Activated CD8-positive, alpha-beta memory T cell treated with anti-CD3 and anti-CD28 coated beads, Interleukin-2, amount 10 ng/mL, durations not matched to agents 7 days and 5 days (primary cell): ENCODE data around the gene CEND1. TPM values are rescaled to one million over a fixed set of nuclear protein-coding genes. Genes with fewer than 3 reads are reported as not detected.

Experiments used
- ATAC-seq: fragments of 150-1000 bp; cut with Tn5 transposase; one replicate; pipeline ENCODE4 v1.10.0; 2021; ENCODE audit warnings: moderate library complexity
- CTCF ChIA-PET: fragments of 350-600 bp; sonication (Branson Sonifier 250); formaldehyde crosslinking; loops from one replicate; lab custom pipeline; 2021; ENCODE audit warnings: antibody characterized with exemption; lab: Charles Lee
- DNase-seq: peaks from one replicate; pipeline ENCODE4 v3.0.0-alpha.2; 2020
- H3K27ac Mint-ChIP-seq: one replicate; pipeline ENCODE4 v1.8.0; 2021; ENCODE audit warnings: mild to moderate bottlenecking, mixed read lengths
- H3K27me3 Mint-ChIP-seq: one replicate; pipeline ENCODE4 v1.8.0; 2021; ENCODE audit warnings: mixed read lengths
- H3K36me3 Mint-ChIP-seq: one replicate; pipeline ENCODE4 v1.8.0; 2021; ENCODE audit warnings: mild to moderate bottlenecking, mixed read lengths
- H3K4me1 Mint-ChIP-seq: one replicate; pipeline ENCODE4 v1.8.0; 2021; ENCODE audit warnings: mixed read lengths
- H3K4me3 Mint-ChIP-seq: one replicate; pipeline ENCODE4 v1.8.0; 2021; ENCODE audit warnings: mild to moderate bottlenecking, moderate library complexity, mixed read lengths
- H3K9me3 Mint-ChIP-seq: one replicate; pipeline ENCODE4 v1.8.0; 2022; ENCODE audit warnings: low read depth, mixed read lengths
- total RNA-seq, 2 experiments: library from RNA; stranded (reverse); gene quantifications; one replicate each; pipeline ENCODE4 v1.2.3, GENCODE V29; 2021

Gene CEND1
- total RNA-seq, 2 experiments from 2014 or later, result 1.3 to 3.7 TPM

DNA sequence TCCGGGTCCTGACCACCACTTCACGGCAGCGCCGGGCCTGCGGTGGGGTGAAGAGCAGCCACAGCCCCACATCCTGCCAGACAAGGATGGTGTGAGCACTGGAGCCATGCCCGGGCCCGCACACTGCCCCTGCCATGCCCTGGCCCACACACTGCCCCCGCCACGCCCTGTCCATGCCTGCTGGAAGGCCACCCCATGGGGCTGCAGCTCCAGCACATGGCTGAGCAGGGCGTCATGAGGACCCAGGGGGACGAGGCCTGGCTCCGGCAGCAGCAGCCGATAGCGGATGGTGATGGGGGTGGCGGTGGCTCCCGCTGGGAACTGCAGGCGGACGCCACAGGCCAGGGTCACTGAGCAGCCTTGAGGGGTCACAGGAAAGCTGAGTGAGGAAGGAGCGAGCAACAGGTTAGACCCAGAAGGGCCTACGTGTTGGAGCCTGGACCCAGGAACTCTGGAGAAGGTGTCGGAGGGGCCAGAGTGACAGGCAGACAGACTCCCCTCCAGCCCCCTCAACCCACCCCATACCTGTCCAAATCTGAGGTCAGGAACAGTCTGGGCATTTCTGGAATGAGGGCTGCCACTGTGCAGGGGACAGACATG lies 12.2 kb upstream of the CEND1 start:
- peaks cover 3% of the 10 kb centered on the region for H3K36me3 Mint-ChIP-seq
- H3K4me3 Mint-ChIP-seq, result no peak overlapping the region
- no peaks in the 10 kb centered on the region for H3K27me3 Mint-ChIP-seq
- no peaks in the 10 kb centered on the region for H3K9me3 Mint-ChIP-seq
- no peak overlapping the region for H3K27ac Mint-ChIP-seq
- CTCF ChIA-PET, result interaction anchor here (1.0 to 1.2 kb wide), 2 partner anchors 17 to 55 kb away, joined by 3 to 5 read pairs; partner anchors contain the start of genes PNPLA2 and TALDO1
- H3K4me1 Mint-ChIP-seq, result peaks cover 16% of the 10 kb centered on the region
- no peak for ATAC-seq
- no peak for DNase-seq

DNA sequence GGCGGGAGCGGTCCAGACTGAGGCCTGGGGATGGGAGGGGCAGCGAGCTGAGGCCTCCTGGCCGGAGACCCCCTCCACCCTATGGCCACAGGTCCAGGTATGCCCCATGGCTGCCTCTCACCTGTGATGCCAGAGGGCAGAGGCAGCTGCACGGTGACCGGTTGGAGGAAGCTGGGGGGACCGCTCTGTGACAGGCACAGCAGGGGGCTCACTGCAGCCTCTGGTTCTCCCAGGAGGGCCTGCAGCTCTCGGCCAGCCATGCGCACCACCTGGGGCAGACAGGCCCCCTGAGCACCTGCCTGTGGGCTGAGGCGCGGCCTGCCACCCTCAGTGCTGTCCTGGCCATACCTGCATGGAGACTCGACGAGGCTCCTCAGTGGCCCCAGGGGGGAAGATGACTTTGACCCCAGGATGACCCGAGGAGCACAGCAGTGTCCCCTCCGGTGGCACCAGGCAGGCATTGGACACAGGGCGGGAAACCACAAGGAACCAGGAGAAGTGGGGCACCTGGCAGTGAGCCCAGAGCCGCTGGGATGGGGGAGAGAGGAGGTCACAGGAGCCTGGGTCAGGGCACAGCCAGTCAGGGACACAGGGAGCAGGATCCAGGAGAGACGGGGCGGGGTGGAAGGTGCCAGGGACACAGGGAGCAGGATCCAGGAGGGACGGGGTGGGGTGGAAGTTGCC lies 11.3 kb upstream of the CEND1 start:
- DNase-seq, result no peak
- CTCF ChIA-PET, result interaction anchor here (1.0 kb wide), 1 partner anchor 54 kb away, joined by 3 read pairs; the partner anchor contains the start of gene TALDO1

DNA sequence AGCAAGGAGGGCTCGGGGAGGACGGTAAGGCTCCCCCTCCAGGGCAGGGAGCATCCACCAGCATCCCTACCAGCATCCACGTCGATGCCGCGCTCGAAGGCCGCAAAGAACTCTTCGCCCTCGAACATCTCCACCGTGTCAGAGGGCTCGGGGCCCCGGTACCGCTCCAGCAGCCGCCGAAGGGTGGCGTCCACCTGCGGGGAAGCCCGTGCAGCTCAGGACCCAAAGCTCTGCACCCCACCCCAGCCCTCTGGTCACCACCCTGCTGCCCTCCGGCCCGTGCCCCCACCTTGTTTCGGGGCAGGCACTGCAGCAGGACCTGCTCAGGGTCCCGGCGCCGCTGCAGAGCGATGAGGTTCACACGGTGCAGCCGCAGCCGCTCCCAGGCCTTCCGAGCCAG lies 10.6 kb upstream of the CEND1 start:
- CTCF ChIA-PET, result no interaction called here
- Mint-ChIP-seq H3K4me1 (peaks cover 19% of the 10 kb centered on the region), H3K4me3 (no peak overlapping the region), H3K27me3 (no peaks in the 10 kb centered on the region), H3K27ac (no peak overlapping the region), H3K36me3 (peaks cover 4% of the 10 kb centered on the region), H3K9me3 (no peaks in the 10 kb centered on the region)
- DNase-seq (no peak), ATAC-seq (no peak)

More for the DNA sequence above, 11.3 kb upstream of the CEND1 start:
- no peak for ATAC-seq
- Mint-ChIP-seq H3K27ac (no peak overlapping the region), H3K4me3 (no peak overlapping the region), H3K9me3 (no peaks in the 10 kb centered on the region), H3K4me1 (peaks cover 21% of the 10 kb centered on the region), H3K36me3 (peaks cover 3% of the 10 kb centered on the region), H3K27me3 (no peaks in the 10 kb centered on the region)

DNA sequence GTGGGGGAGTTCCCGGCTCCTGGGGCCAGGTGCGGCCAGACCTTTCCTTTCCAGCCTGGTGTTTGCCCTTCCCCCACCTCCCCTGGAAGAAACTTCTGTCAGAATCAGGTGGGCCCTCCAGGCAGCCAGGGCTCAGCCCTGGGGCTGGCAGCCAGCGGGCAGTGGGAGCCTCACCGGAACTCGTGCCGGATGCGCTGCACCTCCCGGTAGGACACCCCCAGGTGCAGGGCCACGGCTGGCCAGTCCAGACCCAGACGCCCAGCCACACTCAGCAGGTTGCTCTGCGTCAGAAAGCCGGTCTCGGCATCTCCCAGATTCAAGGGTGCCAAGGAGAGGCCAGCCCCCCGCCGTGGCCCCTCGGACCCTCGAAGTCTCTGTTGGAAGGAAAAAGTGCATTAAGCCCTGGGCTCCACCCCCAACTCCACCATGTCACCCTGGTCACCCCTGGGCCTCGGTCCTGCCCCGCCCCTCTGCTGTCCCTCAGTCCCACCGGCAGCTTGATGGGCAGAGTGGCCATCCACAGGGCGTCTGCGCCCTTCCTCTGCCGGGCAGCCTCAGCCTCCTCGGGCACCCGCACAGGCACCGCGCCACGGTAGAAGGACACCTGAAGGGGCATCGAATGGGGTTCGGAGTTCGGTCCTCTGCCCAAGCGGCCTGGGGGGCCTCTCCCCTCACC lies 9.9 kb upstream of the CEND1 start:
- peaks cover 4% of the 10 kb centered on the region for H3K36me3 Mint-ChIP-seq
- DNase-seq (no peak), ATAC-seq (no peak)
- no peaks in the 10 kb centered on the region for H3K9me3 Mint-ChIP-seq
- CTCF ChIA-PET, result interaction anchor here (1.0 to 1.4 kb wide), 2 partner anchors 10 to 51 kb away, joined by 3 to 4 read pairs; partner anchors contain the start of gene CEND1
- peaks cover 18% of the 10 kb centered on the region for H3K4me1 Mint-ChIP-seq
- H3K4me3 Mint-ChIP-seq, result no peak overlapping the region
- H3K27me3 Mint-ChIP-seq, result no peaks in the 10 kb centered on the region
- no peak overlapping the region for H3K27ac Mint-ChIP-seq

DNA sequence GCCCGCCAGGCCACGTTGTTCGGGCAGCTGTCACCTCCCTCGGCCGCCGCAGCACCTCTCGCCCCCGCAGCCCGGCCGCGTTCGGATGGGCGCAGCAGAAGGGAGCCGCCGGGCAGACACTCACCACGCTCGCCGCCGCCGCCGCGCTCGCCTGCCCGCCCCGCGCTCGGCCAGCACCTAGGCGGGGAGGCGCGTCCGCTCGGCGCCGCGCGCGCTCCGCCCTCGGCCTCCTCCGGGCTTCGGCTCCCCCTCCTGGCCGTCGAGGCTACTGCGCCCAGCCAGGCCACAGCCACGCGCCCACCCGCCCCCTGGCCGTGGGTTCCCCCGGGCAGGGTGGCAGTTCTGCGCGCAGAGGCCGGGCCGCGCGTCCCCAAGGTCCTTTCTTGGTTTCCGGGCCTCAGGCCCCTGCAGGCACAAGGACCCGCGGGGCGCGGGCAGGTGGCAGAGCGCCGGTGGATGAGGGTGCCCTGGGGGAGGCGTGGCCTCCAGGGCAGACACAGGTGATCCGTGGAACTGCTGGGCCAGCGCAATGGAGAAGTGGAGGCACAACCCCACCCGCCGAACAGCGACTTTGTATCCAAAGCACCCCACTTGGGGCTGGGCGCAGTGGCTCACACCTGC lies 8.3 kb upstream of the CEND1 start, which contains the start of gene SLC25A22:
TSS of gene SLC25A22 (minus strand) at position 189 of the 621 bp plus-strand sequence. CDS start 3,275 bp downstream, outside the sequence.
- Mint-ChIP-seq H3K36me3 (peaks cover 4% of the 10 kb centered on the region), H3K4me1 (peaks cover 16% of the 10 kb centered on the region), H3K4me3 (peak within 1 kb of the TSS; percentile 85), H3K9me3 (no peaks in the 10 kb centered on the region), H3K27me3 (no peaks in the 10 kb centered on the region), H3K27ac (peak within 1 kb of the TSS; percentile 84)
- CTCF ChIA-PET, result interaction anchor here (1.0 to 1.5 kb wide), 5 partner anchors 11 to 72 kb away, joined by 3 to 4 read pairs (median 3); partner anchors contain the start of gene RPLP2
- DNase-seq, result peak; percentile 88
- peak; percentile 60 for ATAC-seq

DNA sequence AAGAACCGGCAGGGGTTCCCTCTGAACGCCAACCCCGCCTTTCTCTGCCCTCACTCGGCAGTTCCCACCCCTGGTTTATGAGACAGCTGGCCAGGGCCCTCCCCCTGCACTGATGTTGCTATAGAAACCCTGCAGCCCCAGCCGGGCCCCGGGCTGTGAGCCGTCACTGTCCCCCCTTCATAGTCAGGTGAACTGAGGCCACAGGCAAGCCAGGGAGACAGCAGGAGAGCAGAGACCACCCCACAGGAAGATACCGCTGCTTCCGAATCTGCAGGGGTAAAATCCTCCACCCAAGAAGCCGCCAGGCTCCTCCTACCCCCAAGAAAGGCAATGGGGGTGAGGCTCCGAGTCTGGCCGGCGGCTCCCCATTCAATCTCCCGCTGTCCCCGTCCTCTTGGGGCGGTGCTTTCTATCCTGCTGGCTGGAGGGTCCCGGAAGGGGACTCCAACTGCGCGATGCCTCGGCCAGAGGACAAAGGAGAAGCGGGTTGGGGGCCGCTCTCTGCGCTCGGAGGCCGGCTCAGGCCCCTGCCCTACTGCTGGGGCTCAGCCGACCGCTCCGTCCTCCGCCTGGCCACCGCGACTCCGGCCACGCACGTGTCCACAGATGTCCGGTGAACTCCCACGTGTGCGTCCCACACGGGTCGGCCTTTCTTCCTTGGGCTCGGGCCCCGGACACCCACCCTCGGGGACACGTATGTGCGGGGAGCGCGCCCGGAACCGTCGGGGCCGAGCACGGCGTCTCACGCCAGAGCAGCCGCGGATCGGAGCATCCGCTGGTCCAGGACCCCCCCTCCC lies 7.6 kb upstream of the CEND1 start:
- CTCF ChIA-PET, result interaction anchor here (1.1 to 3.1 kb wide), 5 partner anchors 11 to 71 kb away, joined by 3 to 17 read pairs (median 3); partner anchors contain the start of gene RPLP2
- Mint-ChIP-seq H3K36me3 (peaks cover 4% of the 10 kb centered on the region), H3K9me3 (no peaks in the 10 kb centered on the region)

DNA sequence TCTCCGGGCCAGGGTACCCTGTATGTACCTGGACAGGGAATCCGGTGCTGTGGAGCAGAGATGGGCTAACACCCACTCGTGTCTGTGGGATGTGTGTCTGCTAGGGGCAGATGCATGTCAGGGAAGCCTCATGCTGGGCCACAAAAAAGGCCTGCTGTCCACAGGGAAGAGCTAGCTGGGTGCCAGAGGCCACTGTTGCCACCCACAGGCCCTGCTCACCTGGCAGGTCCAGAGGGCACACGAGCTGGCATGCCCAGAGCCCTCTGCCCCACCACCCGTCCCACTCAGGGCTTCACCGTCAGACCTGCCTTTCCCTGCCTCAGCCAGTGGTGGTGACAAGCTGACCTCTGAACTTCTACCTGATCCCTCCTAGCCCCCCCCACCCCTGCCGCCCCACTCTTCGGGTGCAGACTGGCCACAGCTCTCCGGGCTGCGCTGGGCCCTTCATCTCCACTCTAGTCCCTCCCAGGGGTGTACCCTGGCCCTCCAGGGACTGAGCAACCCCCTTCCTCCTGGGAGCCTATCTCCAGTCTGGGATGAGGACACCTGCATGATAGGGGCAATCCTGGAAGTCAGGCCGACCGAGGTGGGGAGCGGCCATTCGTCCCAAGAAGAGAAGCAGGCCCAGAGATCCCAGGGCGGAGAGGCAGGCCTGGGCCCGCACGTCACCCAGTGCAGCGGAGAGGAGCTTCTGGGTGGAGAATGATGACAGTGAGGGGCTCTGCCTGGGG lies 6.8 kb upstream of the CEND1 start:
- H3K4me1 Mint-ChIP-seq, result peaks cover 13% of the 10 kb centered on the region
- H3K4me3 Mint-ChIP-seq, result peak overlapping the region; percentile 85
- DNase-seq (no peak), ATAC-seq (no peak)
- H3K36me3 Mint-ChIP-seq, result peaks cover 4% of the 10 kb centered on the region
- peak overlapping the region; percentile 84 for H3K27ac Mint-ChIP-seq
- H3K27me3 Mint-ChIP-seq, result no peaks in the 10 kb centered on the region
- CTCF ChIA-PET, result interaction anchor here (1.1 to 3.1 kb wide), 5 partner anchors 11 to 70 kb away, joined by 3 to 17 read pairs (median 3); partner anchors contain the start of gene RPLP2
- H3K9me3 Mint-ChIP-seq, result no peaks in the 10 kb centered on the region

More for the DNA sequence above, 7.6 kb upstream of the CEND1 start:
- DNase-seq (peak; percentile 90), ATAC-seq (peak; percentile 56)
- peaks cover 13% of the 10 kb centered on the region for H3K4me1 Mint-ChIP-seq
- H3K4me3 Mint-ChIP-seq, result peak overlapping the region; percentile 85
- peak overlapping the region; percentile 84 for H3K27ac Mint-ChIP-seq
- no peaks in the 10 kb centered on the region for H3K27me3 Mint-ChIP-seq

DNA sequence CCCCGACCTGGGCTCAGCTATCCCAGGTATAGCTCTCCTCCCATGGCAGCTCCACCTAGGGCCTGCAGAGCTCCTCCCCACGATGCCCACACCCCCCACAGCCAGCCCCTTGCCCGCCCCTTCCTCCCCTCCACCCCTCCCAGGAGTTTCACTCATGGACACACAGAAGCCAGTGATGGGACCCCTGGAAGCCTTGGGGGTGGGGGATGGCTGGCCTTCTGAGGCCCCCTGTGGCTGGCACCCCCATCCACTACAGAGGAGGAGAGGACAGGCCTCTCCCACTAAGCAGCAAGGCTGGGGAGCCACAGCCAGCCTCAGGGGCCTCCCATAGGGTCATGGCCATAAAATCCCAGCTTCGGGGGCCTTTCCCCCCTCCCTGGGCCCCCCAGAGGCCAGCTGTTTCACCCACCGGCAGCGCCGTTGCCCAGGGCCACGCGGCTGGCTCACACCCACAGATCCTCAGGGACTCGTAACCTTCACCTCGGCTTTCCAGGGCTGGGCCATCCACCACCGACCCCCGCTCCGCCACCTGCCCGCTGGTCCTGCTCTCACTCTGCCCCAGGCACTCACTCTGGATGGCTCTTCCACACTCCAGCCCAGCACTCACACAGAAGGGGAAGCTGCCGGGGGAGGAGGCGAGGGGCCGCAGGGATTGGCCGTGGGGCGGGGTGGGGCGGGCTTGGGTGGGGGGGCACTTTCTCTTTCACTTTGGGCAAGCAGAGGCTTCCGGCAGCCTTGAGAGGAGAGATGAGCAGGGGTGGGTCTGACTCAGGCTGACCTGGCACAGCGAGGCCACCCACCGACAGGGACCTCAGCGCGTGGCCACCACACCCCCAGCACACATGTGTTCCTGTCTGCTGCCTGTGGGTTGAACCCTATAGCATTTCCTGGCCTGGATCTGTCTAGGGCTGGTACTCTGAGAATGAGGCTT lies 6.0 kb upstream of the CEND1 start:
- peaks cover 13% of the 10 kb centered on the region for H3K4me1 Mint-ChIP-seq
- H3K36me3 Mint-ChIP-seq, result peaks cover 2% of the 10 kb centered on the region
- H3K9me3 Mint-ChIP-seq, result no peaks in the 10 kb centered on the region
- CTCF ChIA-PET, result interaction anchor here (0.6 to 3.1 kb wide), 4 partner anchors 12 to 48 kb away, joined by 3 to 17 read pairs (median 3); partner anchors contain the start of gene RPLP2
- H3K4me3 Mint-ChIP-seq, result peak overlapping the region; percentile 85
- H3K27me3 Mint-ChIP-seq, result no peaks in the 10 kb centered on the region
- DNase-seq, result peak; percentile 92
- H3K27ac Mint-ChIP-seq, result peak overlapping the region; percentile 84
- peak; percentile 55 for ATAC-seq

DNA sequence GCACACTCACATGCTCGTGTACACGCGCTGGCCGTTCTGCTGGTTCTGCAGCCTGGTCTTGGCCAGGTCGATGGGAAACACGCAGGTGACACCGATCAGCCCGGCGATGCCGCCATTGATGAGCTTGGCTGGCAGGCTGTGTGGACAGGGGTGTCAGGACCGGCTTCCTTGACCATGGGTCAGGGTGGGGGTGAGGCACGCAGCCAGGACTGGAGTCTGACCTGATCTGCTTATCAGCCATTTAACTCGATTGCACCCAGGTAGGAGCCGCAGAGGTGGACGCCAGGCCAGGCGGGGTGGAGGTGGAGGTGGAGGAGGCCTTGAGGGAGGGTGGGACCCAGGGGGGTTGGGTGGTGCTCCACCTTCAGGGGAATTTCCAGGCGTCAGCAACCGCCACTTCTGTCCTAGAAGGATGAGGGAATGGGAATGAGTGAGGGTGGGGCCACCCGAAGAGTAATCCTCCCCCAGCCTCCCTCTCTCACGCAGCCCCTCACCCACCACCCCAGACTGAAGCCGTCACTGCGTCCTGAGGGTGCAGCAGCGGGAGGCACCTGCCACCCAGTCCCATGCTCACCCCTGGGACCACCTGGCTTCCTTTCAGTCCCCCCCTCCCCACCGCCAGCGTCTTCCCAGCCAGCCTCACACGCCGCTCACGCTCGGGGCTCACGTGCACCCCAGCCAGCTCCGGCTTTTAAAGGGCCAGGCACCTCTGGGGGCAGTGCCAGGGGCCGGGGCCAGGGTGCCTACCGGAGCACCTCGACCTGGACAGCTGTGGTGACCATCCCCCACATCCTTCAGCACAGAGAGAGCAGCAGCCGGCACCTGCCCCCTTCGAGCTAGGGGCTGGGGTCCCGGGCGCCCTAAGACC lies 5.1 kb upstream of the CEND1 start:
- Mint-ChIP-seq H3K4me3 (peak overlapping the region; percentile 85), H3K4me1 (peaks cover 13% of the 10 kb centered on the region), H3K27me3 (no peaks in the 10 kb centered on the region), H3K36me3 (peaks cover 2% of the 10 kb centered on the region), H3K27ac (no peak overlapping the region), H3K9me3 (no peaks in the 10 kb centered on the region)
- CTCF ChIA-PET, result interaction anchor here (0.6 to 3.1 kb wide), 3 partner anchors 13 to 35 kb away, joined by 3 to 17 read pairs (median 3); partner anchors contain the start of gene RPLP2
- no peak for DNase-seq
- ATAC-seq, result no peak

DNA sequence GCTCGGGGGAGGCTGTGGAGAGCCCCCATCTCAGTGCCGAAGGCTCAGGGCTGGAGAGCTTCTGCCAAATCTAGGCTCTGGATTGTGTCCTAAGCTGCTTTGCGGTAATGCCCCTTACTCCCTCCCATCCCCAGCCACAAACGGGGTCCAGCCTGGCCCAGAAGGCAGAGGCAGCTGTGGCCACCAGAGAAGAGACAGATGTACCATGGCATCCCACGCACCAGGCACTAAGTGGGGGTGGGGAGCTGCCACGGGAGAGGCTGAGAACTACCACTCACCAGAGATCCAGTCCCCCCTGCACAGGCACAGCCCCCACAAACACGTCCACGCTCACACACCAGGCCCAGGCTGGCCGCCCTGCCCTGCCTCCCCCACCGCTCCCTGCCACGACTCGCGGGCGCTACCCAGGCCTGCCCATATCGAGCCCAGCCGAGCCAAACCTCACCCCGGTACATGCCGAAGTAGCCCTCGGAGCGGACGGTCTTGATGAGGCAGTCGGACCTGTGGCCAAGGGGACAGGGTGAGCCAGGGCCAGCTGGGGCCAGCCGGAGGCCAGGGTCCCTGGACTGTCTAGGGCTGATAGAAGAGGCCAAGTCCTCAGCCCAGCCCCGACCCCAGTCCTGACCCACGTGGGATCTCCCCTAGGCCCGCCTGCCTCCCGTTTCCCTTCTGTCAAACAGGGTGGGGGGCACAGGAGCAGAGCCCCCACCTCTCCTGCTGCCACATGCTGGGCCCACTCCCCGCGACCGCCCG lies 4.3 kb upstream of the CEND1 start:
- ATAC-seq, result no peak
- peaks cover 18% of the 10 kb centered on the region for H3K4me1 Mint-ChIP-seq
- no peaks in the 10 kb centered on the region for H3K27me3 Mint-ChIP-seq
- H3K36me3 Mint-ChIP-seq, result peaks cover 2% of the 10 kb centered on the region
- H3K4me3 Mint-ChIP-seq, result no peak overlapping the region
- H3K9me3 Mint-ChIP-seq, result no peaks in the 10 kb centered on the region
- CTCF ChIA-PET, result interaction anchor here (1.4 kb wide), 1 partner anchor 66 kb away, joined by 3 read pairs; no protein-coding TSS in a partner anchor
- DNase-seq, result no peak
- H3K27ac Mint-ChIP-seq, result no peak overlapping the region
